NCI-H187 treated with DMSO at 0.1 percent for 48 hours (cell line): ENCODE data around the gene TRPV4.
A peak's percentile ranks its signal among the peaks of the same experiment; 100 is the strongest.
"Not testable (repeated sequence)": the region's sequence is repeated elsewhere in the genome, so short reads cannot be mapped to it uniquely, and the experiment has no call there.

ENCODE experiments used
- DNase-seq: peaks from one replicate; lab custom pipeline; 2025; lab: John Stamatoyannopoulos, UW

Gene TRPV4

GRCh38 chr12:109860977-109861376 lies 27.8 kb upstream of the TRPV4 start:
- DNase-seq = no peak

- DNase-seq = no peak
These were observed 25.6 kb upstream of the TRPV4 start for GRCh38 chr12:109858764-109859163.

GRCh38 chr12:109857715-109858114 lies 24.5 kb upstream of the TRPV4 start:
- no peak for DNase-seq

- no peak for DNase-seq
These were observed 22.2 kb upstream of the TRPV4 start for GRCh38 chr12:109855377-109855776.

- DNase-seq = not testable (repeated sequence)
These were observed 17.3 kb upstream of the TRPV4 start for GRCh38 chr12:109850518-109850917.

GRCh38 chr12:109847142-109847735 lies 14.0 kb upstream of the TRPV4 start:
- no peak for DNase-seq

GRCh38 chr12:109845824-109846205 lies 12.6 kb upstream of the TRPV4 start:
- DNase-seq = no peak

- DNase-seq = peak; percentile 47
These were observed 12.0 kb upstream of the TRPV4 start for GRCh38 chr12:109844983-109845823.

- no peak for DNase-seq
These were observed 10.9 kb upstream of the TRPV4 start for GRCh38 chr12:109844091-109844490.

GRCh38 chr12:109842021-109842420 lies 8.8 kb upstream of the TRPV4 start:
- no peak for DNase-seq

- no peak for DNase-seq
These were observed 8.2 kb upstream of the TRPV4 start for GRCh38 chr12:109841356-109841755.

- DNase-seq = peak; percentile 45
These were observed 7.3 kb upstream of the TRPV4 start for GRCh38 chr12:109840305-109841074.

- no peak for DNase-seq
These were observed 6.2 kb upstream of the TRPV4 start for GRCh38 chr12:109839444-109839843.

- DNase-seq = no peak
These were observed 3.7 kb upstream of the TRPV4 start for GRCh38 chr12:109836916-109837315.

- DNase-seq = no peak
These were observed 2.6 kb upstream of the TRPV4 start for GRCh38 chr12:109835827-109836226.

GRCh38 chr12:109832541-109833306 lies 474 bp downstream of the TRPV4 start:
- no peak for DNase-seq

- no peak for DNase-seq
These were observed 1.3 kb downstream of the TRPV4 start for GRCh38 chr12:109831929-109832328.

- no peak for DNase-seq
These were observed 1.8 kb downstream of the TRPV4 start for GRCh38 chr12:109831365-109831764.

GRCh38 chr12:109830718-109831117 lies 2.5 kb downstream of the TRPV4 start:
- DNase-seq = no peak

- no peak for DNase-seq
These were observed 2.9 kb downstream of the TRPV4 start for GRCh38 chr12:109830267-109830666.

GRCh38 chr12:109829667-109830066 lies 3.5 kb downstream of the TRPV4 start:
- no peak for DNase-seq
